ENCODE results near the gene WDR19. TPM values are rescaled to one million over a fixed set of nuclear protein-coding genes. Genes with fewer than 3 reads are reported as not detected.

The WDR19 gene
- total RNA-seq, 1 experiment from 2014 or later, result 16.0 TPM

DNA sequence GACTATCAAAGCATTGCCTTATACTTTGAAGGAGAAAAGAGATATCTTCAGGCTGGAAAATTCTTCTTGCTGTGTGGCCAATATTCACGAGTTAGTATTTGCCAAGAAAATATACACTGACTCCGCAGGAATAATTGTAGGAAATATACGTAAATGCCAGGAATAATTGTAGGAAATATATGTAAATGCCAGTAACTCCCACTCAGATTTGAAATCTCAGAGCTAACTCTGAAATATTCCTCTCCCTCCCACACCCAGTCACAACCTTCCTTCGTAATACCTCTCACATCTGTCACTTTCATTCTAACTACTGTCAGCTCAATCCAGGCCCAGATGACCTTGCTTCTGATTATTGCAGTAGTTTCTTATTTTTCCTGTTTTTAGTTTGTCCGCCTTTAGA, 73.5 kb downstream of the WDR19 start:
- no peak for TF ChIP-seq SIN3A (IDR thresholded peaks at IDR 0.05; ENCODE audit: borderline replicate concordance, insufficient read depth, low read depth, low read length)
- TF ChIP-seq, protein P1, sequence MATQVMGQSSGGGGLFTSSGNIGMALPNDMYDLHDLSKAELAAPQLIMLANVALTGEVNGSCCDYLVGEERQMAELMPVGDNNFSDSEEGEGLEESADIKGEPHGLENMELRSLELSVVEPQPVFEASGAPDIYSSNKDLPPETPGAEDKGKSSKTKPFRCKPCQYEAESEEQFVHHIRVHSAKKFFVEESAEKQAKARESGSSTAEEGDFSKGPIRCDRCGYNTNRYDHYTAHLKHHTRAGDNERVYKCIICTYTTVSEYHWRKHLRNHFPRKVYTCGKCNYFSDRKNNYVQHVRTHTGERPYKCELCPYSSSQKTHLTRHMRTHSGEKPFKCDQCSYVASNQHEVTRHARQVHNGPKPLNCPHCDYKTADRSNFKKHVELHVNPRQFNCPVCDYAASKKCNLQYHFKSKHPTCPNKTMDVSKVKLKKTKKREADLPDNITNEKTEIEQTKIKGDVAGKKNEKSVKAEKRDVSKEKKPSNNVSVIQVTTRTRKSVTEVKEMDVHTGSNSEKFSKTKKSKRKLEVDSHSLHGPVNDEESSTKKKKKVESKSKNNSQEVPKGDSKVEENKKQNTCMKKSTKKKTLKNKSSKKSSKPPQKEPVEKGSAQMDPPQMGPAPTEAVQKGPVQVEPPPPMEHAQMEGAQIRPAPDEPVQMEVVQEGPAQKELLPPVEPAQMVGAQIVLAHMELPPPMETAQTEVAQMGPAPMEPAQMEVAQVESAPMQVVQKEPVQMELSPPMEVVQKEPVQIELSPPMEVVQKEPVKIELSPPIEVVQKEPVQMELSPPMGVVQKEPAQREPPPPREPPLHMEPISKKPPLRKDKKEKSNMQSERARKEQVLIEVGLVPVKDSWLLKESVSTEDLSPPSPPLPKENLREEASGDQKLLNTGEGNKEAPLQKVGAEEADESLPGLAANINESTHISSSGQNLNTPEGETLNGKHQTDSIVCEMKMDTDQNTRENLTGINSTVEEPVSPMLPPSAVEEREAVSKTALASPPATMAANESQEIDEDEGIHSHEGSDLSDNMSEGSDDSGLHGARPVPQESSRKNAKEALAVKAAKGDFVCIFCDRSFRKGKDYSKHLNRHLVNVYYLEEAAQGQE (IDR thresholded peaks at IDR 0.05; ENCODE audit: insufficient read depth in 1 of 2, low read depth in 2 of 2, low read length in 1 of 2), result no peak
- TF ChIP-seq, protein P2, sequence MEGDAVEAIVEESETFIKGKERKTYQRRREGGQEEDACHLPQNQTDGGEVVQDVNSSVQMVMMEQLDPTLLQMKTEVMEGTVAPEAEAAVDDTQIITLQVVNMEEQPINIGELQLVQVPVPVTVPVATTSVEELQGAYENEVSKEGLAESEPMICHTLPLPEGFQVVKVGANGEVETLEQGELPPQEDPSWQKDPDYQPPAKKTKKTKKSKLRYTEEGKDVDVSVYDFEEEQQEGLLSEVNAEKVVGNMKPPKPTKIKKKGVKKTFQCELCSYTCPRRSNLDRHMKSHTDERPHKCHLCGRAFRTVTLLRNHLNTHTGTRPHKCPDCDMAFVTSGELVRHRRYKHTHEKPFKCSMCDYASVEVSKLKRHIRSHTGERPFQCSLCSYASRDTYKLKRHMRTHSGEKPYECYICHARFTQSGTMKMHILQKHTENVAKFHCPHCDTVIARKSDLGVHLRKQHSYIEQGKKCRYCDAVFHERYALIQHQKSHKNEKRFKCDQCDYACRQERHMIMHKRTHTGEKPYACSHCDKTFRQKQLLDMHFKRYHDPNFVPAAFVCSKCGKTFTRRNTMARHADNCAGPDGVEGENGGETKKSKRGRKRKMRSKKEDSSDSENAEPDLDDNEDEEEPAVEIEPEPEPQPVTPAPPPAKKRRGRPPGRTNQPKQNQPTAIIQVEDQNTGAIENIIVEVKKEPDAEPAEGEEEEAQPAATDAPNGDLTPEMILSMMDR (IDR thresholded peaks at IDR 0.05), result no peak
- TF ChIP-seq TCF7L2 (IDR thresholded peaks at IDR 0.05; ENCODE audit: low read depth, low read length), result no peak
- TF ChIP-seq POLR2AphosphoS5 (IDR thresholded peaks at IDR 0.05; ENCODE audit: low read depth, low read length), result no peak
- BruUV-seq (replicated peaks), result no TSS peak
- intact Hi-C loops (cut with micrococcal nuclease; ENCODE audit: unreplicated experiment), result no loop called here
- no peaks in the 10 kb centered on the region for H3K36me3 ChIP-seq (ENCODE audit: control insufficient read depth, insufficient read depth, low read length)
- no peak for ATAC-seq
- H3K27ac ChIP-seq (ENCODE audit: low read length), result no peak overlapping the region
- H3K4me1 ChIP-seq (ENCODE audit: control insufficient read depth, insufficient read depth, low read length), result peaks cover 5% of the 10 kb centered on the region; the same call in 1 of the 2 replicates
- in situ Hi-C loops (cut with HindIII; ENCODE audit: low pct_unique_long_range_greater_than_20kb, low sequenced_read_pairs), result no loop called here
- POLR2A ChIA-PET, result no interaction called here
- no peak overlapping the region for H3K4me3 ChIP-seq (ENCODE audit: low read depth in 2 of 2, low read length in 2 of 2)
- CTCF ChIA-PET, result no interaction called here
- no peaks in the 10 kb centered on the region for H3K9me3 ChIP-seq (ENCODE audit: control insufficient read depth, insufficient read depth, low read depth, low read length)
- H3K27me3 ChIP-seq (ENCODE audit: control insufficient read depth, insufficient read depth, low read length), result no peaks in the 10 kb centered on the region
- no peak for DNase-seq (ENCODE audit: low read depth, low spot score)

DNA sequence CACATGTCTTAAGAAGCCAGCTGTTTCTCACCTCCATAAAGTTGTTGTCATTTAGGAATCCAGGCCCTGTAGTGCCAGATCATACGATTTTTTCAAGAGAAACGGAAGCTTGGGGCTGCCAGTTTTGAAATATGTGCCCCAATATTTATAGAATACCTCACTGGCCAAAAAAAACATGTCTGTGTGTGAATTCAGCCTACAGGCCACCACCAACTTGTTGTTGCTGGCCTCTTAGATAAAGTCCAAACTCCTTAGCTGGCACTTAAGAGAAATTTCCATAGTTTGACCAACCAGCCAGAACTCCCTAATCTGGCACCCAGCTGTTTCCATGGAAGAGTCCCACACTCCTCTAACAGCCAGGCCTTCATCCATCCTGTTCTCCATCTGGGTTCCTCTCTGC, 74.1 kb downstream of the WDR19 start:
- POLR2A ChIA-PET, result no interaction called here

More for the DNA sequence above, 74.1 kb downstream of the WDR19 start:
- no TSS peak for BruUV-seq (replicated peaks)
- H3K27me3 ChIP-seq (ENCODE audit: control insufficient read depth, insufficient read depth, low read length), result no peaks in the 10 kb centered on the region
- no peak overlapping the region for H3K27ac ChIP-seq (ENCODE audit: low read length)
- H3K36me3 ChIP-seq (ENCODE audit: control insufficient read depth, insufficient read depth, low read length), result no peaks in the 10 kb centered on the region
- ATAC-seq (no peak), DNase-seq (ENCODE audit: low read depth, low spot score) (no peak)
- TF ChIP-seq, protein P1 (IDR thresholded peaks at IDR 0.05; ENCODE audit: insufficient read depth in 1 of 2, low read depth in 2 of 2, low read length in 1 of 2), result no peak
- no peak for TF ChIP-seq TCF7L2 (IDR thresholded peaks at IDR 0.05; ENCODE audit: low read depth, low read length)
- TF ChIP-seq POLR2AphosphoS5 (IDR thresholded peaks at IDR 0.05; ENCODE audit: low read depth, low read length), result no peak
- no peak for TF ChIP-seq SIN3A (IDR thresholded peaks at IDR 0.05; ENCODE audit: borderline replicate concordance, insufficient read depth, low read depth, low read length)
- TF ChIP-seq, protein P2 (IDR thresholded peaks at IDR 0.05), result no peak
- no peaks in the 10 kb centered on the region for H3K9me3 ChIP-seq (ENCODE audit: control insufficient read depth, insufficient read depth, low read depth, low read length)
- CTCF ChIA-PET, result no interaction called here
- H3K4me1 ChIP-seq (ENCODE audit: control insufficient read depth, insufficient read depth, low read length), result peaks cover 5% of the 10 kb centered on the region; the same call in 1 of the 2 replicates
- intact Hi-C loops (cut with micrococcal nuclease; ENCODE audit: unreplicated experiment), result no loop called here
- in situ Hi-C loops (cut with HindIII; ENCODE audit: low pct_unique_long_range_greater_than_20kb, low sequenced_read_pairs), result no loop called here
- no peak overlapping the region for H3K4me3 ChIP-seq (ENCODE audit: low read depth in 2 of 2, low read length in 2 of 2)
